Motor neuron (in vitro differentiated cells): ENCODE data around the gene AXIN2. TPM values are rescaled to one million over a fixed set of nuclear protein-coding genes. Genes with fewer than 3 reads are reported as not detected.

ENCODE experiments used
- ATAC-seq, 8 experiments: fragments of 200-7000 bp; cut with Tn5 transposase; replicated peaks in 6 of 8; 2 replicates each; pipeline ENCODE4 v1.8.0; 2021; ENCODE audit warnings: mild to moderate bottlenecking in 8 of 8, moderate library complexity in 8 of 8
- H3K27ac ChIP-seq, 2 donors: fragments of 250-450 bp; sonication (Bioruptor Pico); 2 replicates each; pipeline ENCODE4 v1.9.0; 2021; ENCODE audit warnings: antibody characterized with exemption in 2 of 2, mild to moderate bottlenecking in 2 of 2, moderate library complexity in 1 of 2
- H3K4me1 ChIP-seq, 2 donors: fragments of 250-450 bp; sonication (Bioruptor Pico); replicated peaks in 1 of 2; 2 replicates each; pipeline ENCODE4 v1.6.1; 2021; ENCODE audit warnings: antibody characterized with exemption in 2 of 2, mild to moderate bottlenecking in 2 of 2, moderate library complexity in 1 of 2
- H3K4me3 ChIP-seq, 5 donors: fragments of 250-450 bp; sonication (Bioruptor Pico); 2 replicates each; pipeline ENCODE4 v1.9.0; 2021; ENCODE audit warnings: antibody characterized with exemption in 5 of 5, mild to moderate bottlenecking in 5 of 5, moderate library complexity in 4 of 5
- WGBS, 10 experiments: fragments of 450-650 bp; shearing (Covaris generic); methylation state at CpG; one replicate each; pipeline ENCODE4 v1.0.0; 2022; 5-methylcytosine and 5-hydroxymethylcytosine counted together
- in situ Hi-C, 9 experiments: fragments of 400-800 bp; cut with MboI; loops; one replicate each; pipeline ENCODE4 v1.15.0; 2021; ENCODE audit warnings: low sequenced_read_pairs in 9 of 9, low pct_unique_long_range_greater_than_20kb in 2 of 9; ENCODE audit not compliant: unreplicated experiment in 9 of 9
- total RNA-seq, 8 experiments: library from RNA; unstranded; fragments of 300-600 nt; gene quantifications; 2 replicates each; pipeline versions ENCODE4 v1.2.3 to v1.2.4, GENCODE V29; 2022

The AXIN2 gene
- 10 to 100 TPM in 3 of 8 experiments, 1 to 10 TPM in 5; 2.0 to 18.7 (median 8.4) TPM for total RNA-seq

GRCh38 chr17:65561452-65562205 lies at the start of gene AXIN2:
TSS of gene AXIN2 (minus strand) at chr17:65561648. CDS start at chr17:65558620, 3,028 bp downstream.
- 0 to 13% (median 4%) methylated on average over 1 to 8 of the region's 65 CpGs; no CpG with 5 or more reads in 3 of the 10 experiments for WGBS, 10 experiments
- peak; percentile 78 to 85 (median 80) for ATAC-seq
- Histone ChIP-seq H3K4me3 (peak within 1 kb of the TSS; percentile 80 to 98 (median 92)), H3K27ac (peak within 1 kb of the TSS; percentile 91 to 96), H3K4me1 (peaks cover 15 to 36% of the 10 kb centered on the region in 2 donors)
- in situ Hi-C loops = loop anchor here in 4 of 9 experiments (25.0 kb wide), 5 partner anchors 99 to 601 kb away; no protein-coding TSS in a partner anchor

- H3K4me3 ChIP-seq = no peak overlapping the region
- in situ Hi-C loops = no loop called here
- 40 to 100% (median 94%) methylated on average over 1 to 2 of the region's 2 CpGs; no CpG with 5 or more reads in 4 of the 10 experiments for WGBS, 10 experiments
- ATAC-seq = no peak
- no peaks in the 10 kb centered on the region for H3K4me1 ChIP-seq
- H3K27ac ChIP-seq = no peak overlapping the region
These were observed 48.3 kb upstream of the AXIN2 start for GRCh38 chr17:65609749-65610148.

- in situ Hi-C loops = no loop called here
- WGBS, 10 experiments = 60 to 86% (median 80%) methylated on average over 1 to 2 of the region's 2 CpGs; no CpG with 5 or more reads in 5 of the 10 experiments
- Histone ChIP-seq H3K27ac (no peak overlapping the region), H3K4me1 (no peaks in the 10 kb centered on the region), H3K4me3 (no peak overlapping the region)
- no peak for ATAC-seq
These were observed 47.8 kb upstream of the AXIN2 start for GRCh38 chr17:65609286-65609685.

- no peak overlapping the region for H3K4me3 ChIP-seq
- H3K27ac ChIP-seq = no peak overlapping the region
- ATAC-seq = no peak
- in situ Hi-C loops = no loop called here
- no peaks in the 10 kb centered on the region for H3K4me1 ChIP-seq
- WGBS, 10 experiments = 0 to 100% (median 76%) methylated on average over 1 to 4 of the region's 4 CpGs; no CpG with 5 or more reads in 4 of the 10 experiments
These were observed 42.6 kb upstream of the AXIN2 start for GRCh38 chr17:65604070-65604469.

GRCh38 chr17:65601881-65602280 lies 40.4 kb upstream of the AXIN2 start:
- no peak for ATAC-seq
- Histone ChIP-seq H3K4me3 (no peak overlapping the region), H3K4me1 (no peaks in the 10 kb centered on the region), H3K27ac (no peak overlapping the region)
- in situ Hi-C loops = no loop called here
- 17 to 100% (median 80%) methylated on average over 1 to 2 of the region's 2 CpGs; no CpG with 5 or more reads in 3 of the 10 experiments for WGBS, 10 experiments

- ATAC-seq = peak in 1 of 8 experiments; percentile 73
- H3K4me1 ChIP-seq = no peaks in the 10 kb centered on the region
- H3K27ac ChIP-seq = no peak overlapping the region
- in situ Hi-C loops = no loop called here
- 40 to 100% (median 57%) methylated on average over 1 of the region's 1 CpG; no CpG with 5 or more reads in 5 of the 10 experiments for WGBS, 10 experiments
- no peak overlapping the region for H3K4me3 ChIP-seq
These were observed 39.7 kb upstream of the AXIN2 start for GRCh38 chr17:65601145-65601544.

- in situ Hi-C loops = no loop called here
- ATAC-seq = no peak
- Histone ChIP-seq H3K4me1 (no peaks in the 10 kb centered on the region), H3K27ac (no peak overlapping the region), H3K4me3 (no peak overlapping the region)
- WGBS, 10 experiments = 14 to 88% (median 41%) methylated on average over 1 of the region's 1 CpG; no CpG with 5 or more reads in 4 of the 10 experiments
These were observed 39.1 kb upstream of the AXIN2 start for GRCh38 chr17:65600518-65600917.

GRCh38 chr17:65599650-65600049 lies 38.2 kb upstream of the AXIN2 start:
- Histone ChIP-seq H3K4me3 (no peak overlapping the region), H3K27ac (no peak overlapping the region), H3K4me1 (peaks cover 2% of the 10 kb centered on the region in 2 donors)
- no peak for ATAC-seq
- in situ Hi-C loops = no loop called here
- 33 to 100% (median 73%) methylated on average over 1 to 4 of the region's 5 CpGs for WGBS, 10 experiments

- in situ Hi-C loops = no loop called here
- 100% methylated on average over 1 of the region's 1 CpG; no CpG with 5 or more reads in 6 of the 10 experiments for WGBS, 10 experiments
- no peak overlapping the region for H3K27ac ChIP-seq
- no peak overlapping the region for H3K4me3 ChIP-seq
- ATAC-seq = no peak
- peaks cover 9 to 11% of the 10 kb centered on the region in 2 donors for H3K4me1 ChIP-seq
These were observed 37.3 kb upstream of the AXIN2 start for GRCh38 chr17:65598746-65599145.

GRCh38 chr17:65595071-65595656 lies 33.7 kb upstream of the AXIN2 start:
- Histone ChIP-seq H3K4me3 (no peak overlapping the region), H3K27ac (no peak overlapping the region), H3K4me1 (peaks cover 9 to 11% of the 10 kb centered on the region in 2 donors)
- in situ Hi-C loops = no loop called here
- ATAC-seq = peak in 3 of 8 experiments; percentile 17 to 55 (median 51)
- 0 to 88% (median 80%) methylated on average over 1 to 4 of the region's 4 CpGs; no CpG with 5 or more reads in 3 of the 10 experiments for whole genome bisulfite sequencing, 10 experiments

- WGBS, 10 experiments = 0 to 52% (median 32%) methylated on average over 3 to 16 of the region's 18 CpGs
- in situ Hi-C loops = no loop called here
- peak; percentile 37 to 78 (median 52) for ATAC-seq
These were observed 32.7 kb upstream of the AXIN2 start for GRCh38 chr17:65593855-65594845.

GRCh38 chr17:65593092-65593854 lies 31.8 kb upstream of the AXIN2 start:
- ATAC-seq = no peak

More at GRCh38 chr17:65593855-65594845, 32.7 kb upstream of the AXIN2 start:
- H3K27ac ChIP-seq = no peak overlapping the region
- peaks cover 9 to 11% of the 10 kb centered on the region in 2 donors for H3K4me1 ChIP-seq
- H3K4me3 ChIP-seq = no peak overlapping the region

More at GRCh38 chr17:65593092-65593854, 31.8 kb upstream of the AXIN2 start:
- 20 to 89% (median 64%) methylated on average over 1 to 10 of the region's 19 CpGs; no CpG with 5 or more reads in 1 of the 10 experiments for WGBS, 10 experiments
- Histone ChIP-seq H3K4me3 (no peak overlapping the region), H3K27ac (no peak overlapping the region), H3K4me1 (peaks cover 9 to 12% of the 10 kb centered on the region in 2 donors)
- in situ Hi-C loops = no loop called here
